ENCODE results near the gene UNC13C.

The UNC13C gene

DNA sequence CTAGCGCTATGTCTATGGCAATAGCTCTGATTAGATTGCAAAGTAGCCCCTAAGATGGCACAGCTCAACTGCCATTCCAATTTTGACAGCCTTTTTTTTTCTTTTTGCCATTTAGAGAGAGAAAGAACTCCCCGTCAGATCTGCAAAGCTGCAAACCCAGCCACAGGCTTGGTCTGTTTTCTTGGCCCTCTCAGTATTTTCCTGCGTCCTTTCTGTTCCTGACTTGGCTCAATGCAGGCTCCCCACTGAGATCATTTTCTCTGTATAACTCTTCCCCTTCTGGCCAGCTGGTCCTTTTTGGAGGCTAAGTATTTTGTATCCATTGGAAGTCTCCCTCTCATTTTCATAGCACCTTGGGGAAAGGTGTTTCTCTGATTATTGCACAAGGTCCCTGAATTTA lies 386.7 kb downstream of the UNC13C start:
- H3K4me3 ChIP-seq (replicated peaks; ENCODE audit: insufficient read depth, low read length) = no peak overlapping the region
- H3K27me3 ChIP-seq (ENCODE audit: insufficient read depth, poor library complexity, severe bottlenecking) = no peaks in the 10 kb centered on the region
- TF ChIP-seq SPI1 (IDR thresholded peaks at IDR 0.05; ENCODE audit: borderline replicate concordance, low read depth) (no peak), POLR2AphosphoS5 (IDR thresholded peaks at IDR 0.05; ENCODE audit: low read depth) (no peak), GABPA (IDR thresholded peaks at IDR 0.05; ENCODE audit: low read depth) (no peak)
- TF ChIP-seq, protein P1, sequence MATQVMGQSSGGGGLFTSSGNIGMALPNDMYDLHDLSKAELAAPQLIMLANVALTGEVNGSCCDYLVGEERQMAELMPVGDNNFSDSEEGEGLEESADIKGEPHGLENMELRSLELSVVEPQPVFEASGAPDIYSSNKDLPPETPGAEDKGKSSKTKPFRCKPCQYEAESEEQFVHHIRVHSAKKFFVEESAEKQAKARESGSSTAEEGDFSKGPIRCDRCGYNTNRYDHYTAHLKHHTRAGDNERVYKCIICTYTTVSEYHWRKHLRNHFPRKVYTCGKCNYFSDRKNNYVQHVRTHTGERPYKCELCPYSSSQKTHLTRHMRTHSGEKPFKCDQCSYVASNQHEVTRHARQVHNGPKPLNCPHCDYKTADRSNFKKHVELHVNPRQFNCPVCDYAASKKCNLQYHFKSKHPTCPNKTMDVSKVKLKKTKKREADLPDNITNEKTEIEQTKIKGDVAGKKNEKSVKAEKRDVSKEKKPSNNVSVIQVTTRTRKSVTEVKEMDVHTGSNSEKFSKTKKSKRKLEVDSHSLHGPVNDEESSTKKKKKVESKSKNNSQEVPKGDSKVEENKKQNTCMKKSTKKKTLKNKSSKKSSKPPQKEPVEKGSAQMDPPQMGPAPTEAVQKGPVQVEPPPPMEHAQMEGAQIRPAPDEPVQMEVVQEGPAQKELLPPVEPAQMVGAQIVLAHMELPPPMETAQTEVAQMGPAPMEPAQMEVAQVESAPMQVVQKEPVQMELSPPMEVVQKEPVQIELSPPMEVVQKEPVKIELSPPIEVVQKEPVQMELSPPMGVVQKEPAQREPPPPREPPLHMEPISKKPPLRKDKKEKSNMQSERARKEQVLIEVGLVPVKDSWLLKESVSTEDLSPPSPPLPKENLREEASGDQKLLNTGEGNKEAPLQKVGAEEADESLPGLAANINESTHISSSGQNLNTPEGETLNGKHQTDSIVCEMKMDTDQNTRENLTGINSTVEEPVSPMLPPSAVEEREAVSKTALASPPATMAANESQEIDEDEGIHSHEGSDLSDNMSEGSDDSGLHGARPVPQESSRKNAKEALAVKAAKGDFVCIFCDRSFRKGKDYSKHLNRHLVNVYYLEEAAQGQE (IDR thresholded peaks at IDR 0.05; ENCODE audit: insufficient replicate concordance, low read depth) = no peak
- TF ChIP-seq, protein P2, sequence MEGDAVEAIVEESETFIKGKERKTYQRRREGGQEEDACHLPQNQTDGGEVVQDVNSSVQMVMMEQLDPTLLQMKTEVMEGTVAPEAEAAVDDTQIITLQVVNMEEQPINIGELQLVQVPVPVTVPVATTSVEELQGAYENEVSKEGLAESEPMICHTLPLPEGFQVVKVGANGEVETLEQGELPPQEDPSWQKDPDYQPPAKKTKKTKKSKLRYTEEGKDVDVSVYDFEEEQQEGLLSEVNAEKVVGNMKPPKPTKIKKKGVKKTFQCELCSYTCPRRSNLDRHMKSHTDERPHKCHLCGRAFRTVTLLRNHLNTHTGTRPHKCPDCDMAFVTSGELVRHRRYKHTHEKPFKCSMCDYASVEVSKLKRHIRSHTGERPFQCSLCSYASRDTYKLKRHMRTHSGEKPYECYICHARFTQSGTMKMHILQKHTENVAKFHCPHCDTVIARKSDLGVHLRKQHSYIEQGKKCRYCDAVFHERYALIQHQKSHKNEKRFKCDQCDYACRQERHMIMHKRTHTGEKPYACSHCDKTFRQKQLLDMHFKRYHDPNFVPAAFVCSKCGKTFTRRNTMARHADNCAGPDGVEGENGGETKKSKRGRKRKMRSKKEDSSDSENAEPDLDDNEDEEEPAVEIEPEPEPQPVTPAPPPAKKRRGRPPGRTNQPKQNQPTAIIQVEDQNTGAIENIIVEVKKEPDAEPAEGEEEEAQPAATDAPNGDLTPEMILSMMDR (IDR thresholded peaks at IDR 0.05; ENCODE audit: insufficient read depth, low read length) = no peak
- DNase-seq (ENCODE audit: low read depth in 1 of 2, low spot score in 1 of 2) = no peak
- no peak overlapping the region for H3K27ac ChIP-seq (replicated peaks)

DNA sequence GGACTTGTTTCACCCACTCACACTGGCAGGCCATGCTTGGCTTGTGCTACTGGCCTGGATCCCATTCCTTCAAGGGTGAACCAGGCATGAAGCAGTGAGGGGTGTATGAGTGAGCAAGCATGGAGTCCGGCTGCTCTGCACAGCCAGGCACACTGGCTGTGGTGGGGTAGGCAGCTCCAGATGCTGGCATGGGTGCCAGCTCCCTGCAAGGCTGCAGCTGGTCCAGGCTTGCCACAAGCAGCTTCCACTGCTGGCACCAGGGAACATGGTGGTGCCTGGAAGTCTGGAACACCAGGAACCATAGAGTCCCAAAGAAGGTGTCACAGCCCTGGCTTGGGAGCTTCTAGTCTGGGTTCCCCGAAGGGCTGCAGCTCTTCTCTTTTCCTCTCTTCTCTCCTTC lies 395.1 kb downstream of the UNC13C start:
- Histone ChIP-seq H3K27ac (replicated peaks) (no peak overlapping the region), H3K27me3 (ENCODE audit: insufficient read depth, poor library complexity, severe bottlenecking) (no peaks in the 10 kb centered on the region), H3K4me3 (replicated peaks; ENCODE audit: insufficient read depth, low read length) (no peak overlapping the region)
- DNase-seq (ENCODE audit: low read depth in 1 of 2, low spot score in 1 of 2) = no peak
- TF ChIP-seq GABPA (IDR thresholded peaks at IDR 0.05; ENCODE audit: low read depth) = no peak

DNA sequence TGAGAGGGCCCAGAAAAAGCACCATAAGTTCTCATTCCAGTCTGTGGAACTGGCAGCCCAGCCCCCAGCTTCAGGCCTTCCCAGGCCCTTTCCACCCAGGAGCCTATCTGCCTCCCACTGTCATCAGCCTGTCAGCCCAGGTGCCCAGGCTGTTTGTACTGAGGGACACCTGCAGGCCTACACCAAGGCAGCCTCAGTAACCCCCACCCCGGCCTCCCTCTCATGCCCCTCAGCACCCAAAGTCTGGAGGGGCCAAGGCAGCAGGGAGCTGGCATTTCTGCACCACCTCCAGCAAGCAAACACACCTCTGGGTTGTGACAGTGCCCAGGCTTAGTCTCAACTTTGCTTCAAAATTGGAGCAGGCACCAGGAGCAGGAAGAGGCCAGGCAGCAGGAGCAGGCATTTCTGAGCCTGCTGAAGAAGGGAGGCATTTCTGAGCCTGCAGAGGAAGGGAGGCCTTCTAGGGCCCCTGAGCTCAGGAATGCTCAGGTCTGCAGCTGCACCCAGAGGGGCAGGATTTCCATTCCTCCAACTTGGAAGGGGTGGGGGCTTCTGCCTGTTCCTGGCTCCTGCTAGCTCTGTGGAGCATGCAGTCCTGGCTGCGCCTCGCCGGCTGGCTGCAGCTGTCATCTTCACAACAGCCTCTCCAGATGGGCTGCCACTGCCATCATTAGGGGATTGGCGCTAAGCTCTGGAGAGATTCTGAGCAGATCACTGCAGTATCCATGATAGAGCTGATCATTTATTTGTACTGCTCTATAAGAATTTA lies 396.1 kb downstream of the UNC13C start:
- TF ChIP-seq GABPA (IDR thresholded peaks at IDR 0.05; ENCODE audit: low read depth) (no peak), POLR2AphosphoS5 (IDR thresholded peaks at IDR 0.05; ENCODE audit: low read depth) (no peak), SPI1 (IDR thresholded peaks at IDR 0.05; ENCODE audit: borderline replicate concordance, low read depth) (no peak)
- TF ChIP-seq, protein P1 (IDR thresholded peaks at IDR 0.05; ENCODE audit: insufficient replicate concordance, low read depth) = no peak
- TF ChIP-seq, protein P2 (IDR thresholded peaks at IDR 0.05; ENCODE audit: insufficient read depth, low read length) = no peak
- no peak for DNase-seq (ENCODE audit: low read depth in 1 of 2, low spot score in 1 of 2)
- Histone ChIP-seq H3K27ac (replicated peaks) (no peak overlapping the region), H3K4me3 (replicated peaks; ENCODE audit: insufficient read depth, low read length) (no peak overlapping the region), H3K27me3 (ENCODE audit: insufficient read depth, poor library complexity, severe bottlenecking) (no peaks in the 10 kb centered on the region)

DNA sequence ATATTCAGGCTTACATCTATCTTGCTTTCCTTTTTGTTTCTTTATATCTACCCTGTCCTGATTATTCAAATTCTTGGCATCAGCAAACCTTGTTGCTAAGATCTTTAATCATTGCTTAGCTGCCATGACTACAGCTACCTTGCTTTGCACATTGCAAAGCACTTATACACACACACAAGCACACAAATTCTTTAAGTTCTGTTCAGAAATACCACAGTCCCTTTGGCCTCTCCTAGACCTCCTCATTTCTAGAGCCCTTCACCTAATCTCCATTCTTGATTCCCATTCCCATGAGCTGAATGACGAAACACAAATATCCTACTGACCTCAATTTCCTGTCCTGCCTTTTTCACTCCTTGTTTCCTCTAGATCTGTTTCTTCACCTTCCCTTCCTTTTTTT lies 409.6 kb downstream of the UNC13C start:
- DNase-seq (ENCODE audit: low read depth in 1 of 2, low spot score in 1 of 2) = no peak
- Histone ChIP-seq H3K27ac (replicated peaks) (no peak overlapping the region), H3K27me3 (ENCODE audit: insufficient read depth, poor library complexity, severe bottlenecking) (no peaks in the 10 kb centered on the region), H3K4me3 (replicated peaks; ENCODE audit: insufficient read depth, low read length) (no peak overlapping the region)
- TF ChIP-seq GABPA (IDR thresholded peaks at IDR 0.05; ENCODE audit: low read depth) = no peak
- no peak for TF ChIP-seq POLR2AphosphoS5 (IDR thresholded peaks at IDR 0.05; ENCODE audit: low read depth)
- TF ChIP-seq, protein P1 (IDR thresholded peaks at IDR 0.05; ENCODE audit: insufficient replicate concordance, low read depth) = no peak
- TF ChIP-seq SPI1 (IDR thresholded peaks at IDR 0.05; ENCODE audit: borderline replicate concordance, low read depth) = no peak
- TF ChIP-seq, protein P2 (IDR thresholded peaks at IDR 0.05; ENCODE audit: insufficient read depth, low read length) = no peak
